WTC11 (cell line): ENCODE results near the gene ANTXRL. TPM values are rescaled to one million over a fixed set of nuclear protein-coding genes. Genes with fewer than 3 reads are reported as not detected.

Experiments
- ATAC-seq: fragments of 200-7000 bp; cut with Tn5 transposase; 2 replicates; pipeline ENCODE4 v1.10.0; 2021; ENCODE audit warnings: mild to moderate bottlenecking, moderate library complexity
- CTCF ChIA-PET: fragments of 300-600 bp; sonication (Branson Sonifier 250); formaldehyde crosslinking; loops from one replicate; lab custom pipeline; 2021; ENCODE audit warnings: antibody characterized with exemption; lab: Charles Lee
- POLR2A ChIA-PET: fragments of 350-600 bp; sonication (Branson Sonifier 250); formaldehyde crosslinking; loops from one replicate; lab custom pipeline; 2021; ENCODE audit warnings: antibody characterized with exemption; lab: Charles Lee
- DNase-seq: peaks from one replicate; pipeline ENCODE4 v3.0.0; 2021; ENCODE audit warnings: low spot score
- H3K27ac Mint-ChIP-seq: 2 replicates; pipeline ENCODE4 v1.8.0; 2021; ENCODE audit warnings: mixed read lengths
- H3K27me3 Mint-ChIP-seq: 2 replicates; pipeline ENCODE4 v1.8.0; 2021; ENCODE audit warnings: low read depth, mild to moderate bottlenecking, moderate library complexity, mixed read lengths
- H3K36me3 Mint-ChIP-seq: 2 replicates; pipeline ENCODE4 v1.8.0; 2021; ENCODE audit warnings: mixed read lengths
- H3K4me1 Mint-ChIP-seq: 2 replicates; pipeline ENCODE4 v1.8.0; 2022; ENCODE audit warnings: mixed read lengths
- H3K4me3 Mint-ChIP-seq: 2 replicates; pipeline ENCODE4 v1.8.0; 2021; ENCODE audit warnings: mild to moderate bottlenecking, moderate library complexity, mixed read lengths
- H3K9me3 Mint-ChIP-seq: 2 replicates; pipeline ENCODE4 v1.8.0; 2021; ENCODE audit warnings: mixed read lengths
- ARID4B ChIP-seq: sonication (generic); formaldehyde crosslinking; IDR thresholded peaks from 2 replicates; pipeline ENCODE4 v1.8.0; 2023; ENCODE audit warnings: missing genetic modification reagents, mild to moderate bottlenecking, borderline replicate concordance
- CREM ChIP-seq: sonication (generic); formaldehyde crosslinking; IDR thresholded peaks from 2 replicates; pipeline ENCODE4 v1.8.1; 2022; ENCODE audit warnings: mild to moderate bottlenecking, missing genetic modification reagents, moderate library complexity
- FOXK1 ChIP-seq: sonication (generic); formaldehyde crosslinking; IDR thresholded peaks from 2 replicates; pipeline ENCODE4 v1.8.0; 2022; ENCODE audit warnings: mild to moderate bottlenecking, moderate library complexity, missing genetic modification reagents
- GABPB1 ChIP-seq: sonication (generic); formaldehyde crosslinking; IDR thresholded peaks from 2 replicates; pipeline ENCODE4 v1.8.1; 2023; ENCODE audit warnings: mild to moderate bottlenecking, missing genetic modification reagents
- GTF2I ChIP-seq: fragments of 250-450 bp; sonication (Bioruptor Pico); conservative IDR thresholded peaks from 2 replicates; pipeline ENCODE4 v1.4.0; 2021; ENCODE audit warnings: mild to moderate bottlenecking
- HMGXB4 ChIP-seq: sonication (generic); formaldehyde crosslinking; IDR thresholded peaks from 2 replicates; pipeline ENCODE4 v1.8.1; 2023; ENCODE audit warnings: mild to moderate bottlenecking, moderate library complexity, missing genetic modification reagents
- MAX ChIP-seq: sonication (generic); formaldehyde crosslinking; IDR thresholded peaks from 2 replicates; pipeline ENCODE4 v1.8.0; 2022; ENCODE audit warnings: mild to moderate bottlenecking, missing genetic modification reagents
- NFATC4 ChIP-seq: fragments of 250-450 bp; sonication (Bioruptor Pico); IDR thresholded peaks from 2 replicates; pipeline ENCODE4 v1.9.0; 2021; ENCODE audit warnings: mild to moderate bottlenecking
- OVOL2 ChIP-seq: fragments of 250-450 bp; sonication (Bioruptor Pico); IDR thresholded peaks from 2 replicates; pipeline ENCODE4 v1.9.0; 2021; ENCODE audit warnings: mild to moderate bottlenecking, borderline replicate concordance
- RELA ChIP-seq: sonication (generic); formaldehyde crosslinking; IDR thresholded peaks from 2 replicates; pipeline ENCODE4 v1.8.1; 2022; ENCODE audit warnings: missing genetic modification reagents, mild to moderate bottlenecking, borderline replicate concordance
- RORB ChIP-seq: fragments of 250-450 bp; sonication (Bioruptor Pico); IDR thresholded peaks from 2 replicates; pipeline ENCODE4 v1.9.0; 2021; ENCODE audit warnings: mild to moderate bottlenecking
- STAT6 ChIP-seq: sonication (generic); formaldehyde crosslinking; conservative IDR thresholded peaks from 2 replicates; pipeline ENCODE4 v1.8.1; 2023; ENCODE audit warnings: mild to moderate bottlenecking, low read depth, missing genetic modification reagents, moderate library complexity
- ZNF138 ChIP-seq: sonication (generic); formaldehyde crosslinking; conservative IDR thresholded peaks from 2 replicates; pipeline ENCODE4 v1.8.1; 2022; ENCODE audit warnings: mild to moderate bottlenecking, moderate library complexity, missing genetic modification reagents
- ZNF423 ChIP-seq: fragments of 250-450 bp; sonication (Bioruptor Pico); IDR thresholded peaks from 2 replicates; pipeline ENCODE4 v2.1.2; 2022; ENCODE audit warnings: mild to moderate bottlenecking, moderate library complexity
- ZNF512 ChIP-seq: sonication (generic); formaldehyde crosslinking; IDR thresholded peaks from 2 replicates; pipeline ENCODE4 v1.8.1; 2022; ENCODE audit warnings: missing genetic modification reagents, borderline replicate concordance
- total RNA-seq: library from RNA; stranded (reverse); gene quantifications from 3 replicates; pipeline ENCODE4 v1.2.3, GENCODE V29; 2021
- TF ChIP-seq, protein P1 (sequence below): sonication (generic); formaldehyde crosslinking; IDR thresholded peaks from 2 replicates; pipeline ENCODE4 v1.8.0; 2023; ENCODE audit warnings: missing genetic modification reagents
- TF ChIP-seq, protein P2 (sequence below): fragments of 250-450 bp; sonication (Bioruptor Pico); conservative IDR thresholded peaks from 2 replicates; pipeline ENCODE4 v1.9.0; 2021; ENCODE audit warnings: mild to moderate bottlenecking
- TF ChIP-seq, protein P3 (sequence below): fragments of 250-450 bp; sonication (Bioruptor Pico); IDR thresholded peaks from 2 replicates; pipeline ENCODE4 v2.1.2; 2022; ENCODE audit warnings: mild to moderate bottlenecking, moderate library complexity
- TF ChIP-seq, protein P4 (sequence below): sonication (generic); formaldehyde crosslinking; IDR thresholded peaks from 2 replicates; pipeline ENCODE4 v1.8.1; 2023; ENCODE audit warnings: mild to moderate bottlenecking, missing genetic modification reagents

Gene ANTXRL
- total RNA-seq, 1 experiment from 2014 or later: not detected

DNA sequence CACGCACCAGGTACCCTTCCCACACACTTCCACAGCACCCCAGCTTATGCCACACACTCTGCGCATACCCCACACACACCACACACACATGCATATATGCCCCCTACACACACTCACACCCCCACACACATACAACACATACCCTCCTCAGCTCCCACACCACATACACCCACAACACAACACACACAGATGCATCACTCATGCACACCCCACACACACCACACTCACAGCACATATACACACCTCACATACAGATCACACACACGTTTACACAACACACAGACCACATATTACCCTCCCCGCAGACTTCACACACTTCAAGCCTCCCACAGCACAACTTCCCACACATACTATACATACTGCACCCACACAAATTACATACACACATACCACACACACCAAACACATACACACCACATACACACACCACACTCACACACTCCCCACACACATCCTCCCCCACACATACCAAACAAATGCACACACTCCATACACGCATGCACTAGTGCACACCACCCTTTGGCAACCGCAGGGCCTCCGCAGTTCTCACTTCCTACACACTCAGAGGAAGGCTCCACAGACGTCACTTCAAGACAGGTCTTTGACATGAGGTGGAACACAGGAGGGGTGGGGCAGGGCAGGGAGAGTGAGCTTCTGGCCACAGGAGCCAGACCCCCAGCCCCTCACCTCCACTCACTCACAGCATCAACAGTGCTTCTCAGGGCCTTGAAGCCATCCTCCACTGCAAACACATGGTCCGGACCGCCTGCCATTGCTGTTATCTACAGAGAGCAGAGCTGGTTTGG is 18.5 kb upstream of the ANTXRL start:
- DNase-seq (no peak), ATAC-seq (no peak)
- no peaks in the 10 kb centered on the region for H3K9me3 Mint-ChIP-seq
- POLR2A ChIA-PET: no interaction called here
- H3K27me3 Mint-ChIP-seq: no peaks in the 10 kb centered on the region
- CTCF ChIA-PET: no interaction called here
- H3K36me3 Mint-ChIP-seq: no peaks in the 10 kb centered on the region
- TF ChIP-seq, protein P1, sequence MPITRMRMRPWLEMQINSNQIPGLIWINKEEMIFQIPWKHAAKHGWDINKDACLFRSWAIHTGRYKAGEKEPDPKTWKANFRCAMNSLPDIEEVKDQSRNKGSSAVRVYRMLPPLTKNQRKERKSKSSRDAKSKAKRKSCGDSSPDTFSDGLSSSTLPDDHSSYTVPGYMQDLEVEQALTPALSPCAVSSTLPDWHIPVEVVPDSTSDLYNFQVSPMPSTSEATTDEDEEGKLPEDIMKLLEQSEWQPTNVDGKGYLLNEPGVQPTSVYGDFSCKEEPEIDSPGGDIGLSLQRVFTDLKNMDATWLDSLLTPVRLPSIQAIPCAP (CRISPR knock-in tag): no peak
- TF ChIP-seq OVOL2: no peak
- TF ChIP-seq STAT6 (CRISPR knock-in tag): no peak
- no peak for TF ChIP-seq NFATC4 (CRISPR knock-in tag)
- no peak for TF ChIP-seq ZNF512 (CRISPR knock-in tag)
- TF ChIP-seq CREM (CRISPR knock-in tag): no peak
- TF ChIP-seq RORB (CRISPR knock-in tag): no peak
- TF ChIP-seq ARID4B (CRISPR knock-in tag): no peak
- TF ChIP-seq RELA (CRISPR knock-in tag): no peak
- no peak for TF ChIP-seq FOXK1 (CRISPR knock-in tag)
- TF ChIP-seq, protein P2, sequence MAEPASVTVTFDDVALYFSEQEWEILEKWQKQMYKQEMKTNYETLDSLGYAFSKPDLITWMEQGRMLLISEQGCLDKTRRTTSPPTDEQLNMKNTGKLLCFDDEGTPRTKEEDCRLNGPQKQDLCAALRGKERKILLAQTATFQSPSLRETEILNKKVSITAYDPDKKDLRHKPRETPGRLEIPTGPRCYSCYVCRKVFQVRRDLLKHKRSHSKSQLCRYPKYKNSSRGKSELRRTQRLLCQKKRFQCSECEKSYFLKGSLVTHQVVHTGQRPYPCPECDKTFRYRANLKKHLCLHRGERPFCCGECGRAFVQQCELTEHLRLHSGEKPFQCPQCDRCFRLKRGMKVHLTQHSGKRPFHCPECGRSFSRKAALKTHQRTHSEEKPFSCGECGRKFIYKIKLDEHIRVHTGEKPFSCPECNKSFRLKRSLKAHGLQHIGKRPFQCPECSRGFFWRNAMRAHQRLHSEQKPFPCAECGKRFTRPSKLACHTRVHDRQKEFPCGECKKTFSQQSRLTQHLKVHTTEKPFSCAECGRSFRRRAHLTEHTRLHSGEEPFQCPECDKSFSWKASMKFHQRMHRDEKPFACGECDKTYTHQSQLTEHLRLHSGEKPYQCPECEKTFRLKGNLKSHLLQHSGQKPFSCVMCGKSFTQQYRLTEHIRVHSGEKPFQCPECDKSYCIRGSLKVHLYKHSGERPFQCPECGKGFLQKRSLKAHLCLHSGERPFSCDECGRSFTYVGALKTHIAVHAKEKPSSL (CRISPR knock-in tag): no peak
- no peak for TF ChIP-seq HMGXB4 (CRISPR knock-in tag)
- TF ChIP-seq, protein P3, sequence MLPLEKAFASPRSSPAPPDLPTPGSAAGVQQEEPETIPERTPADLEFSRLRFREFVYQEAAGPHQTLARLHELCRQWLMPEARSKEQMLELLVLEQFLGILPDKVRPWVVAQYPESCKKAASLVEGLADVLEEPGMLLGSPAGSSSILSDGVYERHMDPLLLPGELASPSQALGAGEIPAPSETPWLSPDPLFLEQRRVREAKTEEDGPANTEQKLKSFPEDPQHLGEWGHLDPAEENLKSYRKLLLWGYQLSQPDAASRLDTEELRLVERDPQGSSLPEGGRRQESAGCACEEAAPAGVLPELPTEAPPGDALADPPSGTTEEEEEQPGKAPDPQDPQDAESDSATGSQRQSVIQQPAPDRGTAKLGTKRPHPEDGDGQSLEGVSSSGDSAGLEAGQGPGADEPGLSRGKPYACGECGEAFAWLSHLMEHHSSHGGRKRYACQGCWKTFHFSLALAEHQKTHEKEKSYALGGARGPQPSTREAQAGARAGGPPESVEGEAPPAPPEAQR: no peak
- TF ChIP-seq GTF2I (CRISPR knock-in tag): no peak
- TF ChIP-seq, protein P4, sequence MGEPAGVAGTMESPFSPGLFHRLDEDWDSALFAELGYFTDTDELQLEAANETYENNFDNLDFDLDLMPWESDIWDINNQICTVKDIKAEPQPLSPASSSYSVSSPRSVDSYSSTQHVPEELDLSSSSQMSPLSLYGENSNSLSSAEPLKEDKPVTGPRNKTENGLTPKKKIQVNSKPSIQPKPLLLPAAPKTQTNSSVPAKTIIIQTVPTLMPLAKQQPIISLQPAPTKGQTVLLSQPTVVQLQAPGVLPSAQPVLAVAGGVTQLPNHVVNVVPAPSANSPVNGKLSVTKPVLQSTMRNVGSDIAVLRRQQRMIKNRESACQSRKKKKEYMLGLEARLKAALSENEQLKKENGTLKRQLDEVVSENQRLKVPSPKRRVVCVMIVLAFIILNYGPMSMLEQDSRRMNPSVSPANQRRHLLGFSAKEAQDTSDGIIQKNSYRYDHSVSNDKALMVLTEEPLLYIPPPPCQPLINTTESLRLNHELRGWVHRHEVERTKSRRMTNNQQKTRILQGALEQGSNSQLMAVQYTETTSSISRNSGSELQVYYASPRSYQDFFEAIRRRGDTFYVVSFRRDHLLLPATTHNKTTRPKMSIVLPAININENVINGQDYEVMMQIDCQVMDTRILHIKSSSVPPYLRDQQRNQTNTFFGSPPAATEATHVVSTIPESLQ (CRISPR knock-in tag): no peak
- TF ChIP-seq GABPB1 (CRISPR knock-in tag): no peak
- no peak for TF ChIP-seq ZNF423 (CRISPR knock-in tag)
- no peak for TF ChIP-seq ZNF138
- no peak for TF ChIP-seq MAX
- no peaks in the 10 kb centered on the region for H3K4me1 Mint-ChIP-seq
- H3K27ac Mint-ChIP-seq: no peak overlapping the region
- no peak overlapping the region for H3K4me3 Mint-ChIP-seq
